ENCODE measurements around the gene MFSD1. TPM values are rescaled to one million over a fixed set of nuclear protein-coding genes. Genes with fewer than 3 reads are reported as not detected.

MFSD1 gene
- total and polyA plus RNA-seq, 9 of the 15 experiments (the other 6 are each of a cell fraction or from before 2014, with no cell fraction given), result 8.7 to 49.5 (median 28.6) TPM

DNA sequence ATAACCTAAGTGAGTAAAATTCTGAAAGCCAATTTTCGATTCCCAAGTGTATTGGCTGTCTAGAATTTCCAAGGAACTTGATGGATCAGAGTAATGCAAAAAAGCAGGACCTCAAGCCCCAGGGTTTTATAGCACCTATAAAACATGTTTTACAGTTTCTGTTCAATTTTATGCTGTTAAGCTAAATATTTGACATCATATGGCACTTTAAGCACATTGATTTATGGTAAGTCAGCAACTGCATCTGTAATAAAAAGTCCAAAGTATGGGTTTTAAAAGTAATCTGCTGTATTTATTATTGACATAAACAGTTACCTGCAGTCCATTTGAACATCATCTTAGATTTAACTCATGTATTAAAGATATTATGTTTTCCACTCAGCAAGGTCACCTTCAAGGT lies 20.0 kb upstream of the MFSD1 start:
- intact Hi-C loops (cut with micrococcal nuclease) (no loop called here), in situ Hi-C loops (cut with MboI) (loop anchor here (25.0 kb wide), 1 partner anchor 1170 kb away; no protein-coding TSS in a partner anchor)
- BruUV-seq (replicated peaks), result no TSS peak
- ATAC-seq (no peak), DNase-seq (ENCODE audit: extremely low read depth in 1 of 4, low spot score in 3 of 4) (no peak), FAIRE-seq (no peak)
- no peaks in the 10 kb centered on the region; the same call in 1 of the 2 replicates for H3K9me3 ChIP-seq (replicated peaks; ENCODE audit: control insufficient read depth, insufficient read depth, low read depth, low read length)
- peaks cover 4 to 19% of the 10 kb centered on the region in 2 experiments; a peak in 3 of 5 replicates for H3K4me1 ChIP-seq (replicated peaks in 1 of 2; ENCODE audit: control insufficient read depth in 2 of 2, insufficient read depth in 2 of 2, low read length in 2 of 2)
- H3K27me3 ChIP-seq (ENCODE audit: control insufficient read depth in 2 of 2, insufficient read depth in 2 of 2, low read length in 2 of 2), result no peaks in the 10 kb centered on the region
- no peaks in the 10 kb centered on the region; the same call in 1 of the 3 replicates for H3K36me3 ChIP-seq (ENCODE audit: control insufficient read depth, insufficient read depth, low read length)
- no peak overlapping the region for H3K27ac ChIP-seq (ENCODE audit: extremely low read depth, low read depth, low read length)
- no peak overlapping the region for H3K9ac ChIP-seq (ENCODE audit: insufficient read depth in 1 of 2, low read depth in 2 of 2, low read length in 2 of 2)
- H3K79me2 ChIP-seq (ENCODE audit: control insufficient read depth, insufficient read depth, low read length), result no peaks in the 10 kb centered on the region
- H3K9me1 ChIP-seq (ENCODE audit: control insufficient read depth, insufficient read depth, low read length), result no peaks in the 10 kb centered on the region
- TF ChIP-seq RBM39 (optimal IDR thresholded peaks at IDR 0.05; ENCODE audit: low read depth, low read length), result no peak
- TF ChIP-seq ZNF766 (CRISPR knock-in tag; conservative IDR thresholded peaks at IDR 0.05), result no peak
- no peak for TF ChIP-seq GABPB2 (CRISPR knock-in tag; conservative IDR thresholded peaks at IDR 0.05)
- no peak for TF ChIP-seq NUFIP1 (IDR thresholded peaks at IDR 0.05; ENCODE audit: partially characterized antibody)
- TF ChIP-seq, protein P1, sequence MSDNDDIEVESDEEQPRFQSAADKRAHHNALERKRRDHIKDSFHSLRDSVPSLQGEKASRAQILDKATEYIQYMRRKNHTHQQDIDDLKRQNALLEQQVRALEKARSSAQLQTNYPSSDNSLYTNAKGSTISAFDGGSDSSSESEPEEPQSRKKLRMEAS (CRISPR knock-in tag; IDR thresholded peaks at IDR 0.05), result no peak
- no peak for TF ChIP-seq ZNF197 (CRISPR knock-in tag; IDR thresholded peaks at IDR 0.05; ENCODE audit: low read depth)
- TF ChIP-seq, protein P2, sequence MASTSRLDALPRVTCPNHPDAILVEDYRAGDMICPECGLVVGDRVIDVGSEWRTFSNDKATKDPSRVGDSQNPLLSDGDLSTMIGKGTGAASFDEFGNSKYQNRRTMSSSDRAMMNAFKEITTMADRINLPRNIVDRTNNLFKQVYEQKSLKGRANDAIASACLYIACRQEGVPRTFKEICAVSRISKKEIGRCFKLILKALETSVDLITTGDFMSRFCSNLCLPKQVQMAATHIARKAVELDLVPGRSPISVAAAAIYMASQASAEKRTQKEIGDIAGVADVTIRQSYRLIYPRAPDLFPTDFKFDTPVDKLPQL (IDR thresholded peaks at IDR 0.05; ENCODE audit: extremely low read depth, insufficient read length), result no peak
- TF ChIP-seq, protein P3, sequence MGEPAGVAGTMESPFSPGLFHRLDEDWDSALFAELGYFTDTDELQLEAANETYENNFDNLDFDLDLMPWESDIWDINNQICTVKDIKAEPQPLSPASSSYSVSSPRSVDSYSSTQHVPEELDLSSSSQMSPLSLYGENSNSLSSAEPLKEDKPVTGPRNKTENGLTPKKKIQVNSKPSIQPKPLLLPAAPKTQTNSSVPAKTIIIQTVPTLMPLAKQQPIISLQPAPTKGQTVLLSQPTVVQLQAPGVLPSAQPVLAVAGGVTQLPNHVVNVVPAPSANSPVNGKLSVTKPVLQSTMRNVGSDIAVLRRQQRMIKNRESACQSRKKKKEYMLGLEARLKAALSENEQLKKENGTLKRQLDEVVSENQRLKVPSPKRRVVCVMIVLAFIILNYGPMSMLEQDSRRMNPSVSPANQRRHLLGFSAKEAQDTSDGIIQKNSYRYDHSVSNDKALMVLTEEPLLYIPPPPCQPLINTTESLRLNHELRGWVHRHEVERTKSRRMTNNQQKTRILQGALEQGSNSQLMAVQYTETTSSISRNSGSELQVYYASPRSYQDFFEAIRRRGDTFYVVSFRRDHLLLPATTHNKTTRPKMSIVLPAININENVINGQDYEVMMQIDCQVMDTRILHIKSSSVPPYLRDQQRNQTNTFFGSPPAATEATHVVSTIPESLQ (CRISPR knock-in tag; IDR thresholded peaks at IDR 0.05), result no peak
- no peak for TF ChIP-seq NFE2L1 (tag; IDR thresholded peaks at IDR 0.05; ENCODE audit: borderline replicate concordance, low read depth)
- TF ChIP-seq ESRRB (CRISPR knock-in tag; IDR thresholded peaks at IDR 0.05; ENCODE audit: borderline replicate concordance), result no peak
- no peak for TF ChIP-seq STAT5B (CRISPR knock-in tag; IDR thresholded peaks at IDR 0.05)
- TF ChIP-seq ZBTB7A (IDR thresholded peaks at IDR 0.05; ENCODE audit: borderline replicate concordance, control insufficient read depth, low read depth, low read length), result no peak
- H4K20me1 ChIP-seq (replicated peaks; ENCODE audit: control insufficient read depth, insufficient read depth, low read length), result no peaks in the 10 kb centered on the region
- ChIA-PET CTCF (ENCODE audit: low intra/inter-chr PET ratio) (interaction anchor here (0.6 kb wide), 1 partner anchor 54 kb away, joined by 3 read pairs; no protein-coding TSS in a partner anchor), POLR2A (no interaction called here)
- no peak overlapping the region for H3K4me3 ChIP-seq
- 56% methylated on average over 1 of the region's 1 CpG for WGBS (ENCODE audit: insufficient coverage, low coverage, missing lambda C conversion rate)
- no peak overlapping the region for H2AFZ ChIP-seq (ENCODE audit: low read depth, low read length)
- no peak overlapping the region for H3K4me2 ChIP-seq (ENCODE audit: insufficient read depth, low read length)

All from K562 (cell line).